ENCODE data around the gene ZBP1.

The ZBP1 gene

GRCh38 chr20:57653546-57653900, 33.3 kb upstream of the ZBP1 start:
- no peak overlapping the region for H3K27ac ChIP-seq (ENCODE audit: low read depth, low read length)
- H3K79me1 ChIP-seq (ENCODE audit: low read length) = peaks cover 12% of the 10 kb centered on the region
- no peak overlapping the region for H2AK5ac ChIP-seq (ENCODE audit: low read length)
- H3K4me3 ChIP-seq (ENCODE audit: low read length) = no peak overlapping the region
- peaks cover 31% of the 10 kb centered on the region for H3K36me3 ChIP-seq (ENCODE audit: control insufficient read depth, insufficient read depth, low read length)
- H3K79me2 ChIP-seq (ENCODE audit: control insufficient read depth, insufficient read depth, low read length) = peaks cover 6% of the 10 kb centered on the region
- H3K23ac ChIP-seq (ENCODE audit: low read length) = no peak overlapping the region
- no peak overlapping the region for H3K4ac ChIP-seq (ENCODE audit: low read depth, low read length)
- DNase-seq = no peak
- H2BK120ac ChIP-seq (ENCODE audit: low read depth, low read length) = no peak overlapping the region
- no peak overlapping the region for H3K56ac ChIP-seq (ENCODE audit: low read length)
- no peak overlapping the region for H3K9ac ChIP-seq (ENCODE audit: low read length)
- H3K4me1 ChIP-seq (ENCODE audit: control insufficient read depth, low read depth, low read length) = no peaks in the 10 kb centered on the region
- H4K5ac ChIP-seq (ENCODE audit: low read length) = no peak overlapping the region
- no peak overlapping the region for H3K4me2 ChIP-seq (ENCODE audit: low read length)
- no peak overlapping the region for H3K18ac ChIP-seq (ENCODE audit: low read length)
- WGBS (ENCODE audit: extremely low coverage, insufficient coverage, low lambda C conversion rate) = no CpG with 5 or more reads among the region's 8 CpGs
- H4K8ac ChIP-seq (ENCODE audit: low read depth, low read length) = no peak overlapping the region
- no peak overlapping the region for H2BK15ac ChIP-seq (replicated peaks; ENCODE audit: low read depth)
- no peaks in the 10 kb centered on the region for H3K27me3 ChIP-seq (ENCODE audit: insufficient read depth, low read length, poor library complexity)
- no peak overlapping the region for H2BK5ac ChIP-seq (ENCODE audit: low read length)

DNA sequence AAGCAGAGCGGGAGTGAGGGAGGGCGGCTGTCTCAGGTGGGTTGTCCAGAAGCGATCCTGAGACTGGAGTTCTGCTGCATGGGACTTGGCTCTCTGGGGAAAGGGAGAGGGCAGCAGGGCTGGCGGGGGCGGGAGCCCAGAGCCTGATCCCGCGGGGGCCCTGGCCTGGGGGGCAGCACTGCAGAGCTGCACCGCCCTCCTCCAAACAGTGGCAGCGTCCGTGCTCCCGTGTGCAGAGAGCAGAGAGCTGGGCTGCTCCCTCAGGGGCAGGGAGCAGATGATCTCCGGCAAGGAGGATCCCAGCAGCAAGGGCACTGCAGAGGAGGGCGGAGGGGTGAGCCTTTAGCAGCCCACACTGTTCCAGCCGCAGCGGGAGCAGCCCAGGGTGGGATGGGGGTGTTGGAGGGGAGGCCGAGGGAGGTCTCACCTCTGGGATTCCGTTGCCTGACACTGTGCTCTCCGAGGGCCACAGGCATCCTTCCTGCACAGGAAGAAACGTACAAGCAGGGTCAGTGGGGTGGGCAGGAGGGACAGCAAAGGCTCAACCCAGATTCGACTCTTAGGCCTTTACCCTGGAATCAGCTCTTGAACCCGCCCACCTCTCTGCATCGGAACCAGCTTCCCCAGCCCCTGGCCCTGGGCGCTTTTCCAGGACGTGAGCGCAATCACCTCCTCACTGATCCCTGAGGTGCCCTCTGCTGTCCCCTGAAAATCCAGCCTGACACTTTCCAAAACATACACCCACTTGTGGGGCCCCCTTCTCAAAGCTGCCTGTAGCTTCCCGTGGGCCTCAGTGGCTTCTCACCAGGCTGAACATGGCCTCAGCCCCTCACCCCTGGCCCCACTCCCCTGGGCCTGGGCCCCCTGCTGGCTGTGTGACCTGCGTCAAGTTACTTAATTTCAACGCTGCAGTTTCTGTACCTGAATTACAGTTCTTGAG, 32.6 kb upstream of the ZBP1 start:
- no peak overlapping the region for H3K56ac ChIP-seq (ENCODE audit: low read length)

GRCh38 chr20:57651881-57652605, 31.8 kb upstream of the ZBP1 start:
- Histone ChIP-seq H3K9ac (ENCODE audit: low read length) (no peak overlapping the region), H2BK120ac (ENCODE audit: low read depth, low read length) (no peak overlapping the region), H3K36me3 (ENCODE audit: control insufficient read depth, insufficient read depth, low read length) (peaks cover 20% of the 10 kb centered on the region), H3K79me1 (ENCODE audit: low read length) (peaks cover 5% of the 10 kb centered on the region), H4K5ac (ENCODE audit: low read length) (no peak overlapping the region), H4K8ac (ENCODE audit: low read depth, low read length) (no peak overlapping the region), H3K18ac (ENCODE audit: low read length) (no peak overlapping the region), H2BK5ac (ENCODE audit: low read length) (no peak overlapping the region), H3K4me1 (ENCODE audit: control insufficient read depth, low read depth, low read length) (no peaks in the 10 kb centered on the region), H3K27ac (ENCODE audit: low read depth, low read length) (no peak overlapping the region), H3K27me3 (ENCODE audit: insufficient read depth, low read length, poor library complexity) (no peaks in the 10 kb centered on the region), H3K23ac (ENCODE audit: low read length) (no peak overlapping the region), H2BK15ac (replicated peaks; ENCODE audit: low read depth) (no peak overlapping the region), H3K4me3 (ENCODE audit: low read length) (no peak overlapping the region), H3K56ac (ENCODE audit: low read length) (no peak overlapping the region), H3K79me2 (ENCODE audit: control insufficient read depth, insufficient read depth, low read length) (peaks cover 3% of the 10 kb centered on the region), H2AK5ac (ENCODE audit: low read length) (no peak overlapping the region), H3K4me2 (ENCODE audit: low read length) (no peak overlapping the region), H3K4ac (ENCODE audit: low read depth, low read length) (no peak overlapping the region)
- DNase-seq = no peak
- no CpG with 5 or more reads among the region's 50 CpGs for WGBS (ENCODE audit: extremely low coverage, insufficient coverage, low lambda C conversion rate)

More for the DNA sequence above, 32.6 kb upstream of the ZBP1 start:
- Histone ChIP-seq H3K18ac (ENCODE audit: low read length) (no peak overlapping the region), H3K79me1 (ENCODE audit: low read length) (peaks cover 9% of the 10 kb centered on the region), H4K8ac (ENCODE audit: low read depth, low read length) (no peak overlapping the region), H2BK120ac (ENCODE audit: low read depth, low read length) (no peak overlapping the region), H3K4ac (ENCODE audit: low read depth, low read length) (no peak overlapping the region), H3K27ac (ENCODE audit: low read depth, low read length) (no peak overlapping the region), H3K36me3 (ENCODE audit: control insufficient read depth, insufficient read depth, low read length) (peaks cover 26% of the 10 kb centered on the region), H3K79me2 (ENCODE audit: control insufficient read depth, insufficient read depth, low read length) (peaks cover 6% of the 10 kb centered on the region), H3K9ac (ENCODE audit: low read length) (no peak overlapping the region), H4K5ac (ENCODE audit: low read length) (no peak overlapping the region), H3K4me3 (ENCODE audit: low read length) (no peak overlapping the region), H2AK5ac (ENCODE audit: low read length) (no peak overlapping the region), H2BK5ac (ENCODE audit: low read length) (no peak overlapping the region), H3K4me2 (ENCODE audit: low read length) (no peak overlapping the region), H3K27me3 (ENCODE audit: insufficient read depth, low read length, poor library complexity) (no peaks in the 10 kb centered on the region), H2BK15ac (replicated peaks; ENCODE audit: low read depth) (no peak overlapping the region), H3K4me1 (ENCODE audit: control insufficient read depth, low read depth, low read length) (no peaks in the 10 kb centered on the region), H3K23ac (ENCODE audit: low read length) (no peak overlapping the region)
- no peak for DNase-seq
- no CpG with 5 or more reads among the region's 28 CpGs for WGBS (ENCODE audit: extremely low coverage, insufficient coverage, low lambda C conversion rate)

DNA sequence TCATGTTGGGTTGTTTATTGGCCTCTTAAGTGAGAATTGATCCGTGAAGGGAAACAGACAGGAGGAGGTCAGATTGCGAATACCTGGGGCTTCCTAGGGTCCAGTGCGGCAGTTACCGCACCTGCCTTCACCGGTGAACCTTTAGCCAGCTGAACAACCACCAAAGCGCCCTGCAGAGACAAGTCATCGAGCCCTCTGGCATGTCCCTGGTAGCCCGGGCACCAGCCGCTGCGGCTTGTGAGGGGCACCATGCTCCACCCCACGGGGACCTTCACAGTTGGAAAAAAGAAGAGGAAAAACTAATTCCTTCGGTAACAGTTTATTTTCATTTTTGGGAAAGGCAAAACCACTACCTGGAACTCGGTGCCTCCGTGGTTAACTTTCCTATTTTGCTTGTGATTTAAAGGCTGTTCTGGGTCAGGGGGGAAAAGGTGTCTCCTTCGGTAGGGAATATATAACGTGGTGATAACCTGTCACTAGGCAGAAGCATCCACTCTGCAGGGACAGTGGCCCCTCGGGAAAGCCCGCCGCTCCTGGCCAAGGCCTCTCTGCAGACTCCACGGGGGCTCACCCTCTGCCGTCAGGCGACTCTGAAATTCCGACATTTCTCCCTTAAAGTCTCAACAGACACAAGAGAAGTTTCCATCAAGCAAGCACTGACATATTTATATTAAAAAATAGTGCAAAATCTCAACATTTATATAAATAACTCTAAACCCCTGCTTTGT, 30.7 kb upstream of the ZBP1 start:
- Histone ChIP-seq H3K27me3 (ENCODE audit: insufficient read depth, low read length, poor library complexity) (no peaks in the 10 kb centered on the region), H3K4me1 (ENCODE audit: control insufficient read depth, low read depth, low read length) (no peaks in the 10 kb centered on the region), H2BK120ac (ENCODE audit: low read depth, low read length) (no peak overlapping the region), H4K8ac (ENCODE audit: low read depth, low read length) (no peak overlapping the region), H4K5ac (ENCODE audit: low read length) (no peak overlapping the region), H2AK5ac (ENCODE audit: low read length) (no peak overlapping the region), H3K27ac (ENCODE audit: low read depth, low read length) (no peak overlapping the region), H2BK5ac (ENCODE audit: low read length) (no peak overlapping the region), H3K4ac (ENCODE audit: low read depth, low read length) (no peak overlapping the region), H3K56ac (ENCODE audit: low read length) (no peak overlapping the region), H3K79me2 (ENCODE audit: control insufficient read depth, insufficient read depth, low read length) (peaks cover 3% of the 10 kb centered on the region), H3K4me2 (ENCODE audit: low read length) (no peak overlapping the region), H3K9ac (ENCODE audit: low read length) (no peak overlapping the region), H3K4me3 (ENCODE audit: low read length) (no peak overlapping the region), H3K18ac (ENCODE audit: low read length) (no peak overlapping the region), H3K79me1 (ENCODE audit: low read length) (peaks cover 5% of the 10 kb centered on the region), H3K23ac (ENCODE audit: low read length) (no peak overlapping the region), H3K36me3 (ENCODE audit: control insufficient read depth, insufficient read depth, low read length) (peaks cover 20% of the 10 kb centered on the region), H2BK15ac (replicated peaks; ENCODE audit: low read depth) (no peak overlapping the region)
- WGBS (ENCODE audit: extremely low coverage, insufficient coverage, low lambda C conversion rate) = no CpG with 5 or more reads among the region's 23 CpGs
- no peak for DNase-seq

DNA sequence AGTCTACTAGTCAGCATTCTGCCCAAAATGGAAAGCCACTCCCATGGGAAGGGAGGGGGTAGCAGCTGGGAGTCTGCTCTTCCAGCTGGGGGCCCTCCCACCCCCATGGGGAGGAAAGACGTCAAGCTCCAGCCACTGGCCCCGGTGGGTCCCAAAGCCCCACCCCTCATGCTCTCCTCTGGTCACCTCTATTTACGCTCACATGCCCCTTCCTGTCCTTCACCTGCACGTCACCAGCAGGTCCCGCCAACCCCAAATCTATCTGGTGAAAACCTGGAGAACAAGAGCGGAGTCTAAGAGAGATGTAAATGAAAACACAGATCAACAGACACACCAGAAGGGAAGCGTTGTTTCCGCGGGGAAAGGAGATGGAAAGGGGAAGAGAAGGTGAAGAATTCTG, 30.0 kb upstream of the ZBP1 start:
- Histone ChIP-seq H3K4ac (ENCODE audit: low read depth, low read length) (no peak overlapping the region), H3K4me3 (ENCODE audit: low read length) (no peak overlapping the region), H3K79me1 (ENCODE audit: low read length) (peaks cover 5% of the 10 kb centered on the region), H4K5ac (ENCODE audit: low read length) (no peak overlapping the region), H3K27me3 (ENCODE audit: insufficient read depth, low read length, poor library complexity) (no peaks in the 10 kb centered on the region), H3K4me1 (ENCODE audit: control insufficient read depth, low read depth, low read length) (no peaks in the 10 kb centered on the region), H2BK5ac (ENCODE audit: low read length) (no peak overlapping the region), H3K36me3 (ENCODE audit: control insufficient read depth, insufficient read depth, low read length) (peaks cover 20% of the 10 kb centered on the region), H2BK120ac (ENCODE audit: low read depth, low read length) (no peak overlapping the region), H4K8ac (ENCODE audit: low read depth, low read length) (no peak overlapping the region), H3K23ac (ENCODE audit: low read length) (no peak overlapping the region), H2AK5ac (ENCODE audit: low read length) (no peak overlapping the region), H3K9ac (ENCODE audit: low read length) (no peak overlapping the region), H3K18ac (ENCODE audit: low read length) (no peak overlapping the region), H2BK15ac (replicated peaks; ENCODE audit: low read depth) (no peak overlapping the region), H3K79me2 (ENCODE audit: control insufficient read depth, insufficient read depth, low read length) (peaks cover 3% of the 10 kb centered on the region), H3K4me2 (ENCODE audit: low read length) (no peak overlapping the region), H3K27ac (ENCODE audit: low read depth, low read length) (no peak overlapping the region), H3K56ac (ENCODE audit: low read length) (no peak overlapping the region)
- WGBS (ENCODE audit: extremely low coverage, insufficient coverage, low lambda C conversion rate) = no CpG with 5 or more reads among the region's 9 CpGs
- DNase-seq = no peak
